ENCODE results near the gene UCK1.
A peak's percentile ranks its signal among the peaks of the same experiment; 100 is the strongest.

UCK1 gene

DNA sequence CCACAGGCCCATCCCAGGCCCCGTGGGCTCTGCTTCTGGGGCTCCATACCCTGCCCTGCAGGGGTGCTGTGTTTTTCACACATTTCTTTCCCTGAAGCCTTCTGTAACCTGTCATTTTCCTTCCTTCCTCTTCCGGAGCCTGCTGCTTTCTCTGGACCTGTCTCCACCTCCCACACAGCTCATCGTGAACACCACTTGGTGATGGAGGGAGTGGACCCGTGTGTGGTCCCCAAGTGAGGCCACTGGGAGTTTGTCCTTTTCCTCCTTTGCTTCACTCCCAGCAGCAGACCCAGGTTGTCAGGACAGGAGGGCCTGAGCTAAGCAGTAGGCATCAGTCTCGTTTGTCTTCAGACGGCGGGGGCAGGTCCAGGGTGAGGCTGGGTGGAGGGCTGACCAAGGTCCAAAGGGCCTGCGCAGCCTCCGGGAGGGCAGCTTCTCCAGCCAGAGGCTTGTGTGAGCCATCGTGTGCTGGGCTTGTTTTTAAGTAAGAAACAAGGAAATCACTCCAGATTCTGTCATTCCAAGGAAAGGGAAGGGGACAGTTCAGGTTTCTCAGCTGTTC is 34.1 kb downstream of the UCK1 start:
- no peak for DNase-seq

DNA sequence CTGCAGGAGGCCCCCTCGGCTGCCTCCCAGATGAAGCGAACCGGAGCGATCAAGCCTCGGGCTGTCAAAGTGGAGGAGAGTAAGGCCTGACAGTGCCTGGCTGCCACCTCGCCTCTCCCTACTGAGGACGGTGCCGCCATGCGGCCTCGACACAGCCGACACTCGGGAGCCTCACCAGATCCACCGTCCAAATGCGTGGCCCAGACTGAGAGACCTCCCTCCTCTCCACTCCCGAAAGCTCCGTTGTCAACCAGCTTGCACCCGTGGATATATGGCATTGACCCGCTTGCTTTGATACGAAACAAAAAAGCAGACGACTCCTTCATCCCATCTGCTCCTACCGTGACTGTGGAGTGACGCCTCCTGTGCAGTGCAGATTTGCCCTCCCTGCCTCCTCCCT is 35.3 kb downstream of the UCK1 start:
- no peak for DNase-seq

DNA sequence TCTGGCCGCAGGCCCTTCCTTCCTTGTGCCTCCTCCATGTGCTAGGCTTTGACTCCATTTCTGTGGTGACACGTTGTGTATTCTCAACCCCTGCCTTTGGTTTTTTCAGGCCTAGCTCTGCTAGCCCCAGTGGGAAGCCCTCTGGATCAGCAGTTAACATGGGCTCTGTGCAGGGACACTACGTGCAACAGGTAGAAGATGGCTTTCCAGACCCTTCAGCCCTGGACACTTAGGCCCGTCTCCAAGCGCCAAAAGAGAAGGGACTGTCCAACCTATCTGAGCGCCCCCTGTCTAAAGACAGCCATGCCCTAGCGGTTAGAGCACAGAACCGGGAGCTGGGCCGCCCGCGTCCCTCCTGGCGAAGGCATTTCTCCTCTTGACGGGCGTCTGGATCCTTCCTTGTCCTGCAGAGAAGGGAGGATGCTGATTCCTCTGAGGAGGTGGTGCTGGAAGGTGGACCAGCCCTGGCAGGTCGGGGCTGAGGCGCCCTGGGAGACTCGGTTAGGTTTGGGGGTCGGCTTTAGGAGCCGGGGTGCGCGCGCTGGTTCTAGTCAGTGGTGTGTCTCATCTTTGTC is 36.7 kb downstream of the UCK1 start:
- DNase-seq, result no peak

GRCh38 chr9:131492070-131492469 is 39.0 kb downstream of the UCK1 start:
- DNase-seq, result no peak

GRCh38 chr9:131491001-131491710 is 39.9 kb downstream of the UCK1 start:
- DNase-seq, result no peak

GRCh38 chr9:131490514-131490913 is 40.5 kb downstream of the UCK1 start:
- DNase-seq, result no peak

DNA sequence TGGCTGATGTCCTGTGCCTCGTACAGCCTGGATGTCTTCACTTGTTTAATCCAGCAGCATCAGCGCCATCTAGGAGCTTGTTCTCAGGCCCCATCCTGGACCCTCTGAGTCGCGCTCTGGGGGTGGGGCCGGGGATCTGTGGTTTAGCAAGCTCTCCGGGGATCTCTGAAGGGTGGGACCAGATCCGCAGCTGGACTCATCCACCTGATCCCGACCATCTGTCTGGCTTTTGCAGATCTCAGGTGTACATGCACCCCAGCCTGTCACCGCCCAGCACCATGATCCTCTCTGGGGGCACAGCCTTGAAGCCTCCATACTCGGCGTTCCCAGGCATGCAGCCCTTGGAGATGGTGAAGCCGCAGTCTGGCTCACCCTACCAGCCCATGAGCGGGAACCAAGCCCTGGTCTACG is 43.4 kb downstream of the UCK1 start:
- DNase-seq, result no peak

DNA sequence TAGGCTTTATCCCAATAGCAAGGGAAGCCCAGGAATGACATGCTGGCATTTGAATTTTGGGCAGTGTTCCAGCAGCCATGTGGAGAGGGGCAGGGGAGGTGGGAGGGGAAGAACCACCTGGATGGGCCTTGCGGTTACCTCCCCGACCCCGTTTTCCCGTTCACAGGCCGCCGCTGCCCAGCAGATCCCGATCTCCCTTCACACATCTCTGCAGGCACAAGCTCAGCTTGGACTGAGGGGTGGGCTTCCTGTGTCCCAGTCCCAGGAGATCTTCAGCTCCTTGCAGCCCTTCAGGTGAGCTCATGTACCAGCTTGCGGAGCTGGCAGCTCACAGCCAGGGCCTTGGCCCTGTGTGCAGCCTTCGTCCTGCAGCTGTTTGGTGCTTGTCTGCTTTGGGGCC is 44.1 kb downstream of the UCK1 start:
- no peak for DNase-seq

GRCh38 chr9:131485728-131486422 is 45.2 kb downstream of the UCK1 start:
- DNase-seq, result no peak

DNA sequence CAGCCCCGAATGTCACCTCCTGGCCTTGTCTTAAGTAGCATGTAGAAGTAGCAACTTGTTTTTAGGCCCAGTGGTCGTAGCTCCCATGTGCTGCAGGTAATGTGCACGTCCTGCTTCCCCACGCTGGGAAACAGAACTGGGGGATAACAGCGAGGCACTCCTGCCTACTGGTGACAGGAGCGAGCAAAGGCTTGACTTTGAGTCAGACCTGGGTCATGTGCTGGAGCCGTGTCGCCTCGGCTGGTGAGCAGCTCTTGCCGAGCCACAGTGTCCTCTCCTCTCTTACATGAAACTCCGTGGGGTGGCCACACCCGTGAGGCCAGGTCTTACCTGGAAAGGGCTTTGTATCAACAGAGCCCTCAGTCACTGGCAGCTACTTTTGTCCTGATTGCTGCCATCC is 45.9 kb downstream of the UCK1 start:
- DNase-seq, result no peak

DNA sequence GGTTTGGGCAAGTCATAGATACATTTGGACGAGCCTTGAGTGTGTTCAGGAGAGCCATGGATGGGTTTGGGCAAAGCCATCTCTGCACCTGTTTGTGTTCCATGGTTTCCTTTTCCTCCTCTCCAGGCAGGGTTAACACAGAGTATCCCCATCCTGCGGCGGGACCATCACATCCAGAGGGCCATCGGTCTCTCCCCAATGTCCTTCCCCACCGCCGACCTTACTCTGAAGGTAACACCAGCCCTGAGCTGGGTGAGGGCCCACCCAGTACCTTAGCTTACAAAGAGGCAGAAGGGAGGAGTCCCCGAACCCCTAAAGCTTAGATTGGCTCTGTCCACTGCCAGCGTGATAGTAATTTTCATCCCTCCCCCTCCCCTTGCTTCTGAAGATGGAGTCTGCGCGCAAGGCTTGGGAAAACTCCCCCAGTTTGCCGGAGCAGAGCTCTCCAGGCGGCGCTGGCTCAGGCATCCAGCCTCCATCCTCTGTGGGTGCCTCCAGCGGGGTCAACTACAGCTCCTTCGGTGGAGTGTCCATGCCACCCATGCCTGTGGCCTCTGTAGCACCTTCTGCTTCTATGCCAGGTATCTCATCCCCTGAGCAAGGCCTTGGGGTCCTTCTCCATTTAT is 46.4 kb downstream of the UCK1 start:
- DNase-seq, result no peak

DNA sequence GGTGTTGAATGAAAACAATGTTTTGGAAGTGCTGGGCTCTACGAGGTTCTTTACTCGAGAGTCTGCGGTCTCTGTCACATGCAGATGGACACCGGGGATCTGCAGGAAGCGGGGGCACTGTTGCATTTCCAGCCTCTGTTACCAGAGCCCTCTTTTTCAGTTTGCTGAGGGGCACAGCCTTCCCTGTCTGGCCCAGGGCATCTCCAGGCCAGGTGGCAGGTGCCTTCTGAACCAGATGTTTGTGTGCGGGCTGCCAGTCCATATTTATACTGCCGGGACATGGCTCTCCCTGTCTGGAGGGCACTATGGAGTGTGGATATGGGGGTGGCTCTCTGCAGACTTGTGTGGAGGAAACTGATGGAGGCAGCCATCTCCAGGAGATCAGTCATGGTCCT is 47.0 kb downstream of the UCK1 start:
- no peak for DNase-seq

- DNase-seq, result no peak
Measured at GRCh38 chr9:131483319-131484050, 47.6 kb downstream of the UCK1 start.

DNA sequence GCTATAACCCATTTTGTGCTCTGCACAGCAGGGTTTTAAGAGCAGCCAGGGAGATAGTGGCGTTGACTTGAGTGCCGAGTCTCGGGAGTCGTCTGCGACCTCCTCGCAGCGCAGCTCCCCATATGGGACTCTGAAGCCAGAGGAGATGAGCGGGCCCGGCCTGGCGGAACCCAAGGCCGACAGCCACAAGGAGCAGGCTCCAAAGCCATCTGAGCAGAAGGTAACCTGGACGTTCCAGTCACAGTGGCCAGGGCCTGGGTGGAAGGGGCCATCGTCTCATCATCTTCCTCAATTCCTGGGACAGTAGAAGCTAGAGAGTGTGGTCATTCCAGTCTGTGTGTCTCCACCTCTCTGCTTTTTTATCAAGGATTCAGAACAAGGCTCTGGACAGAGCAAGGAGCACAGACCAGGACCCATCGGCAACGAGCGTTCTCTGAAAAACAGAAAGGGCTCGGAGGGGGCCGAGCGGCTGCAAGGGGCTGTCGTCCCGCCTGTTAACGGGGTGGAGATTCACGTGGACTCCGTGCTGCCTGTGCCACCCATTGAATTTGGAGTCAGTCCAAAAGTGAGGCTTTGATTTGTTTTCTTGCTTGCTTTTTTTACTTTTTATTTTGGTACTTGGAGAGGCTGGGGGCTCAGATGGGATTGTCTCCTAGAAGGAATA is 48.6 kb downstream of the UCK1 start:
- DNase-seq, result no peak

DNA sequence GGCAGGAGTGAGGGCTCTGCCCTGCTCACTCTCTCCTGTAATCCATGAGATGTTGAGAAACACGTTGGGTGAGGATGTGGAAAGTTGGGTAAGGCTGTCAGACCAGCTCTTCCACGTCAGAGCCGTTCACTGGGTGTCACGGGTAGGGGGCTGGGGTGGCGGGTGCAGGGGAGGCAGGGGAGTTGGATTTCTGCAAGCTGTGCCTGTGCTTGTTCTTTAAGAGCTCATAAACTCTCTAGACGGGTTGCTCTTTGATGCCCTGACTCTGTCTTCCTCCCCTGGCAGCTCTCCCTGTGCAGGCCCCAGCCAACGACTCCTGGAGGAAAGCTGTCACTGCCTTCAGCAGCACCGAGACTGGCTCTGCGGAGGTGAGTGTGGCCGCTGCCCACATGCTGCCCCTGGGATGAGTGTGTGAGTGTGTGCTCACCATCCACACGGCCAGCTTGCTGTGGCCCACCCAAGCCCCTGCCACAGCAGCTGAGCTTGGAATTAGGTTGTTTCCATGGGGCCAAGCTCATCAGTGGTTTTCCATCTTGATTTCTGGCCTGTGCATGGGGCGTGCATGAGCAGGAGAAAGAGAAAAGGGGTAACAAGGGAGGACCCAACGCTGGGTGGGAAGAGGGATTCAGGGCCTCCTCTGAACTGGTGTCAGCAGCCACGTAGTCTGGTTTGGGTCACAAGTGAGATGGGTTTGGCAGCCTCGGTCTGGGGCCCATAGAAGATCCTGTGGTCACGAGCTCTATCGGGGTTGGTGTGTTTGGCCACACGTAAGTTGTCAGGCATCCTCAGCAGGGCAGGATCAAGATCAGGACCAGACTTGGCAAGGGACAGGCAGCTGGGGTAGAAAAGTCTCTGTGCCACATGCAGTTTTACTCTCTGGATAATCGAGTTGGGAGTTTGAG is 49.4 kb downstream of the UCK1 start:
- DNase-seq, result no peak

GRCh38 chr9:131480258-131480657 is 50.8 kb downstream of the UCK1 start:
- DNase-seq, result no peak

DNA sequence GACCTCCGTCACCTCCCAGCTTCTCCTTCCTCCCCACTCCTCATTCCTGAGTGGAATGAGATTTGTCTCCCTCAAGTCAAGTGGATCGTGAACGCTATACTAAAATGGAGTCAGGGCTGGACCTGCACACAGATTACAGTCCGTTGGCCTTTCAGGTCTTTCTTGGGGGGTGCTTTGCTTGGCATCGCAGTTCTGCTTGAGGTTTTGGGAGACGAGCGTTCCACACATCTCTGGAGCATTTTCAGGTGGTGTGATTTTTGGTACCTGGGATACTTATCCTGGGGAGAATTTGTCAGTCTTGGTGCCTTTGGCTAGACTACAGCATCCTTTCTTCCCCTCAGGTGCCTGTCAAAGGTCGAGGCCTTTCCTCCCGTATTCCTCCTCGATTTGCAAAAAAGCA is 52.2 kb downstream of the UCK1 start:
- no peak for DNase-seq

DNA sequence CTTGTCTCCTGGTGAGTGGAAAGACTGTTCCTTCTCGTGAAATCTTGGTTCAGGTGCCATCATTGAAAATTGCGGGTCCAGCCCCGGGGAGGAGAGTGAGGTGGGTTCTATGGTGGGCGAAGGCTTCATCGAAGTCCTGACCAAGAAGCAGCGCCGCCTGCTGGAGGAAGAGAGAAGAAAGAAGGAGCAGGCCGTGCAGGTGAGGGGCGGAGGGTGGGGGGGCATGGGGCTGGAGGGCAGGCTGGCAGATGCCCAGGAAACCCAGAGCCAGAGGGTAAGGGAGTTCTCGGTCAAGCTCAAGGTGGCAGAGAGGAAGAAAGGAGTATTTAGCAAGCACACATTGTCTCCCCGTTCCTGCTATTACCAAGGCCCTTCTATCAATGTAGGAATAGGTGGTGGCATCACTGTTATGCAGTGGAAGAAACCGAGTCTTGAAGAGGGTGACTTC is 52.6 kb downstream of the UCK1 start:
- peak in 1 of 2 donors; percentile 6 for DNase-seq

GRCh38 chr9:131477816-131478419 is 53.1 kb downstream of the UCK1 start:
- no peak for DNase-seq

- no peak for DNase-seq
Measured at GRCh38 chr9:131477367-131477766, 53.7 kb downstream of the UCK1 start.

All from inflammatory macrophage (primary cell).